Naive thymus-derived CD8-positive, alpha-beta T cell (primary cell): ENCODE measurements around the gene FARP1. TPM values are rescaled to one million over a fixed set of nuclear protein-coding genes. Genes with fewer than 3 reads are reported as not detected.

ENCODE experiments used
- microRNA-seq: library from miRNA; unstranded; fragments of <30 nt; microRNA quantifications from one replicate; pipeline ENCODE4 v1.2.0, GENCODE V29; 2022; ENCODE audit warnings: borderline microRNAs expressed
- polyA plus RNA-seq, 3 donors: library from polyadenylated mRNA; unstranded; fragments of 300-500 nt; fragmentation: Illumina TruSeq; gene quantifications; one replicate each; pipeline ENCODE4 v1.2.3, GENCODE V29; 2021
- total RNA-seq, 8 experiments: library from RNA in 2 of 8; stranded (reverse) in 2 of 8; gene quantifications; one replicate each; pipeline ENCODE4 v1.2.3 and lab custom pipeline; 2021 to 2026

Gene FARP1
- total and polyA plus RNA-seq, 5 experiments from 2014 or later, result 0.03 to 0.55 (median 0.22) TPM

Small RNA genes lying within 50 kb of the gene (microRNA-seq; reads per million reads assigned to microRNA genes)
- gene MIR3170, result not detected

Other genes with a start within 250 kb of the FARP1 start
- gene IPO5, start 189.4 kb upstream of the FARP1 start, total RNA-seq, result 10 to 100 TPM; 86.5 to 94.1 TPM
- 10 to 100 TPM; 33.1 to 38.8 (median 37.1) TPM for gene IPO5, start 189.4 kb upstream of the FARP1 start, polyA plus RNA-seq
- not detected for gene RNF113B, start 34.2 kb downstream of the FARP1 start, total RNA-seq
- gene RNF113B, start 34.2 kb downstream of the FARP1 start, polyA plus RNA-seq, result not detected